ENCODE data around the gene HPS1. TPM values are rescaled to one million over a fixed set of nuclear protein-coding genes. Genes with fewer than 3 reads are reported as not detected.

HPS1 gene
- total and polyA plus RNA-seq, 2 experiments from 2014 or later, result 21.4 to 51.2 TPM

- peak overlapping the region; percentile 72 for H2AFZ ChIP-seq
- H3K27ac ChIP-seq (ENCODE audit: low read depth), result no peak overlapping the region
- no peaks in the 10 kb centered on the region for H3F3A ChIP-seq (replicated peaks; ENCODE audit: low read depth)
- no peaks in the 10 kb centered on the region; the same call in 2 of the 3 replicates for H3K36me3 Mint-ChIP-seq (ENCODE audit: low read depth)
- H3K4me3 Mint-ChIP-seq, result no peak overlapping the region
- H3K4me2 ChIP-seq, result no peak overlapping the region
- no peaks in the 10 kb centered on the region for H3K9me3 Mint-ChIP-seq
- H3K27me3 Mint-ChIP-seq (ENCODE audit: insufficient read depth, low read depth, poor library complexity), result peaks cover 7% of the 10 kb centered on the region
- H3K79me2 ChIP-seq (replicated peaks; ENCODE audit: insufficient read depth), result no peaks in the 10 kb centered on the region
- no peaks in the 10 kb centered on the region for H3K27me3 ChIP-seq (ENCODE audit: insufficient read depth)
- no peak overlapping the region for H3K4me3 ChIP-seq
- TF ChIP-seq CTCF (conservative IDR thresholded peaks at IDR 0.05; ENCODE audit: low read depth in 2 of 2) (no peak), ZNF331 (CRISPR knock-in tag; IDR thresholded peaks at IDR 0.05; ENCODE audit: low read depth) (no peak), EZH2phosphoT487 (IDR thresholded peaks at IDR 0.05; ENCODE audit: unreplicated experiment) (no peak), NANOG (IDR thresholded peaks at IDR 0.05; ENCODE audit: borderline replicate concordance) (no peak), POLR2AphosphoS5 (IDR thresholded peaks at IDR 0.05; ENCODE audit: low read depth) (no peak), JUNB (IDR thresholded peaks at IDR 0.05; ENCODE audit: unreplicated experiment) (no peak), REST (IDR thresholded peaks at IDR 0.05; ENCODE audit: unreplicated experiment) (no peak), EZH2 (IDR thresholded peaks at IDR 0.05; ENCODE audit: low read depth, unreplicated experiment) (no peak), CREB1 (CRISPR knock-in tag; IDR thresholded peaks at IDR 0.05; ENCODE audit: low read depth) (no peak), ZNF114 (CRISPR knock-in tag; IDR thresholded peaks at IDR 0.05) (no peak), STAT1 (IDR thresholded peaks at IDR 0.05; ENCODE audit: unreplicated experiment) (no peak), ZNF462 (CRISPR knock-in tag; IDR thresholded peaks at IDR 0.05) (no peak)
- TF ChIP-seq, protein P1, sequence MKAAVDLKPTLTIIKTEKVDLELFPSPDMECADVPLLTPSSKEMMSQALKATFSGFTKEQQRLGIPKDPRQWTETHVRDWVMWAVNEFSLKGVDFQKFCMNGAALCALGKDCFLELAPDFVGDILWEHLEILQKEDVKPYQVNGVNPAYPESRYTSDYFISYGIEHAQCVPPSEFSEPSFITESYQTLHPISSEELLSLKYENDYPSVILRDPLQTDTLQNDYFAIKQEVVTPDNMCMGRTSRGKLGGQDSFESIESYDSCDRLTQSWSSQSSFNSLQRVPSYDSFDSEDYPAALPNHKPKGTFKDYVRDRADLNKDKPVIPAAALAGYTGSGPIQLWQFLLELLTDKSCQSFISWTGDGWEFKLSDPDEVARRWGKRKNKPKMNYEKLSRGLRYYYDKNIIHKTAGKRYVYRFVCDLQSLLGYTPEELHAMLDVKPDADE (IDR thresholded peaks at IDR 0.05), result no peak
- ATAC-seq, result no peak
- no peaks in the 10 kb centered on the region for H4K20me1 ChIP-seq (replicated peaks; ENCODE audit: insufficient read depth)
- H3K27ac Mint-ChIP-seq, result 0 out of 2 replicates have a peak overlapping the region, but pooled peaks have one; percentile 0
- H3K4me1 Mint-ChIP-seq, result peaks cover 46% of the 10 kb centered on the region
- no peaks in the 10 kb centered on the region for H3K36me3 ChIP-seq (ENCODE audit: insufficient read depth)
- DNase-seq (ENCODE audit: low spot score), result no peak
- no peaks in the 10 kb centered on the region for H3K9me2 ChIP-seq (ENCODE audit: insufficient read depth)
- peaks cover 18% of the 10 kb centered on the region for H3K4me1 ChIP-seq (ENCODE audit: insufficient read depth)
Measured at GRCh38 chr10:98369801-98370200, 76.9 kb downstream of the HPS1 start.
